Epithelial cell of esophagus (primary cell): Measurements from ENCODE around the gene SUMO3.

Experiments used
- DNase-seq: peaks from one replicate; pipeline ENCODE4 v3.0.0; 2010; ENCODE audit warnings: low read depth
- H3K4me3 ChIP-seq: 2 replicates; pipeline ENCODE4 v1.5.1; 2011; ENCODE audit warnings: mild to moderate bottlenecking, low read length, control low read depth
- TF ChIP-seq, protein P1 (sequence below): IDR thresholded peaks from 2 replicates; pipeline ENCODE4 v1.5.1; 2011; ENCODE audit warnings: low read depth, mild to moderate bottlenecking, low read length, control low read depth, inconsistent platforms; ENCODE audit not compliant: insufficient read depth; ENCODE audit errors: missing control alignments

Gene SUMO3

DNA sequence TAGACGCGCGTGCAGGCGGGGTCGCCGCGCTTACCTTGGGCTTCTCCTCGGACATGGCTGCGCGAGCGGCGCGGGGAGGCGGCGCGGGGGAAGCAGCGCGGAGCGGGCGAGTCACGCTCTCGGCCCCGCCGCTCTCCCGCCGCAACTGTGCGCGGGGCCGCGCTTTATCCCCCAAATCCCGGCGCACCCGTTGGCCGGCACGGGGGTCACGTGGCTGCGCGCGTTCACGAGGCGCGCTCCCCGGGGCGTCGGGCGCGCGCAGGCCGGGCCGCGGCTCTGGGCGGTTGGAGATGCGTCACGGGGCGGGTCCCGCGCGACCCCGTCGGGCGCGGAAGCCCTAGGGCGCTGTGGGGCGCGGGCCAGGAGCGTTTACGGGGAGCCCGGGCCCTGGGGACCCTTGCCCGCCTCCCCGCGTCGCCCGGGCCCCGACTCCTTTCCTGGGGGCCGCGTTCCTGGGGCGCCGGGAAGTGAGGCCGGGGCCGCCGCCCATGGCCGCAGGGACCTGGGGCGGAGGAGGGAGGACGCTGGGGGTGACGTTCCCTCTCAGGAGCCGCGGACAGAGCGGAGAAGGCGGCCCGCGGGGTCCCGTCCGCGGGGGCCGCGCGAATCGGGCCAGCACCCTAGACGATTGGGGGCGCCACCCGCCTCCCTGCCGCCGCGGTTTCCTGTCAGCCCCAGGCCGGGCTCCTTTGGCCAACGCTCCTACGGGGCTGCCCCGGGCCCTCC lies at the start of gene SUMO3:
Gene SUMO3 (minus strand): TSS at position 149 of the 726 bp plus-strand sequence. CDS start 94 bp downstream, at position 55.
- TF ChIP-seq, protein P1, sequence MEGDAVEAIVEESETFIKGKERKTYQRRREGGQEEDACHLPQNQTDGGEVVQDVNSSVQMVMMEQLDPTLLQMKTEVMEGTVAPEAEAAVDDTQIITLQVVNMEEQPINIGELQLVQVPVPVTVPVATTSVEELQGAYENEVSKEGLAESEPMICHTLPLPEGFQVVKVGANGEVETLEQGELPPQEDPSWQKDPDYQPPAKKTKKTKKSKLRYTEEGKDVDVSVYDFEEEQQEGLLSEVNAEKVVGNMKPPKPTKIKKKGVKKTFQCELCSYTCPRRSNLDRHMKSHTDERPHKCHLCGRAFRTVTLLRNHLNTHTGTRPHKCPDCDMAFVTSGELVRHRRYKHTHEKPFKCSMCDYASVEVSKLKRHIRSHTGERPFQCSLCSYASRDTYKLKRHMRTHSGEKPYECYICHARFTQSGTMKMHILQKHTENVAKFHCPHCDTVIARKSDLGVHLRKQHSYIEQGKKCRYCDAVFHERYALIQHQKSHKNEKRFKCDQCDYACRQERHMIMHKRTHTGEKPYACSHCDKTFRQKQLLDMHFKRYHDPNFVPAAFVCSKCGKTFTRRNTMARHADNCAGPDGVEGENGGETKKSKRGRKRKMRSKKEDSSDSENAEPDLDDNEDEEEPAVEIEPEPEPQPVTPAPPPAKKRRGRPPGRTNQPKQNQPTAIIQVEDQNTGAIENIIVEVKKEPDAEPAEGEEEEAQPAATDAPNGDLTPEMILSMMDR = no peak
- H3K4me3 ChIP-seq = peak within 1 kb of the TSS; percentile 66
- peak; percentile 78 for DNase-seq

DNA sequence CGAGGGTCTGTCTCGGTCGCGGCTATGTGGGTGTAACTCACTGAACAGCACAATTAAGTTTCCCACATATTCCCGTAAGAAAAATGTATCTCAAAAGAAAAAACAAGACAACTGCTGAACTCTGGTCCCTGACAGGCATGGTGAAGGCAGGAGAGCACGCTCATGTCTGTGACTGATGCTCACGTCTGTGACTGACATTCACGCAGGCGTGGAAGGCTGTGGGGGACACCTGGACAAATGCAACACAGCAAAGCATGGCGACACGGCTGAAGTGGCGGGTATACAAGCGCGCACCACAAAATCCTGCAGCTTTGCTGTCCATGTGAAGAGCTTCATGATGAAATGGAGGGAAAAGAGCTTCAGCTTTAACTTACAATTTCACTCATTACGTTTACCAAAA lies 49.6 kb upstream of the SUMO3 start:
- H3K4me3 ChIP-seq = no peak overlapping the region
- TF ChIP-seq, protein P1 = no peak
- DNase-seq = no peak

DNA sequence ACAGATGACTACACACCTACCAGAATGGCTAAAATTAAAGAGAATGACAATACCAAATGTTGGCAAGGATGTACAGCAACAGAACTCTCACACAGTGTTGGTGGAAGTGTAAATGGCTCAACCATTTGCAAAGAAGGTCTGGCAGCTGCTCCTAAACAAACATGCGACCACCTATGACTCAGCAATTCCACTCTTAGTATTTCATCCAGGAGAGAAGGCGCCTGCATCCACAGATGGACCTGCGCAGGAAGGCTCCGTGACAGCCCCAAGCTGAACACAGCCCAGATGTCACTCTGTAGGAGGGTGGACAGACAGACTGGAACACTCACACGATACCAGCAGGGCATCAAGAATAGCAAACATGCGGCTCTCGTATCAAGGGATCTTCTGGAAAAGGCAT lies 48.9 kb upstream of the SUMO3 start:
- no peak for DNase-seq
- H3K4me3 ChIP-seq = no peak overlapping the region
- TF ChIP-seq, protein P1 = no peak

DNA sequence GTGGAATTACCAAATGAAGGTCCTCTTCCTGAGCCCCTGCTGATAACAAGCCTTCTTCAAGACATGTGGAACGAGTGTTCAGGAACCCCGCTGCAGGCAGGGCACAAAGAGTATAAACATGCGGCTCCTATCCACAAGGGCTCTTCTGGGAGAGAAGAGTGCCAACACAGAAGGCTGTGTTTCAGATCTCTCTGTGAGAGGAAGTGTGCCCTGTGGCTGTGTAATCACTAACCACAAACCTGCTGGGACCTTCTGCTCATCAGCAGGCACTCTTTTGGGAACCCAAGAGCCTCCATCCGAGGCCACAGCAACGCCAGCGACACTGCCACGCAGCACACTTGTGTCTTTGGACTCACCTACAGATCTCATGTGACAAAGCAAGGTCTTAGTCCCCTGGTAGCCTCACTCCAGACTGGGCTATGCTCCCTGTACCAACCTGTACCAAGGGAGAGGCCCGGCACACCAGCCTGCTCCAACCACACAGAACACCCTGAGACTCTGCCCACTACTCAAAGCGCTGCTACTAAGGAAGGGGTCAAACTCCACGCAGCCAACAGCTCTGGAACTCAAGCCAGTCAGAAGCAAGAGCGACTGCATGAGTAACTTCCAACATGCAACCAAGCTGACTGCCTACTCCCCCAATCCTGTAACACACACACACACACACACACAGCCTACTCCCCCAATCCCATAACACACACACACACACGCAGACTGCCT lies 47.9 kb upstream of the SUMO3 start:
- DNase-seq = no peak
- TF ChIP-seq, protein P1 = no peak
- H3K4me3 ChIP-seq = no peak overlapping the region

DNA sequence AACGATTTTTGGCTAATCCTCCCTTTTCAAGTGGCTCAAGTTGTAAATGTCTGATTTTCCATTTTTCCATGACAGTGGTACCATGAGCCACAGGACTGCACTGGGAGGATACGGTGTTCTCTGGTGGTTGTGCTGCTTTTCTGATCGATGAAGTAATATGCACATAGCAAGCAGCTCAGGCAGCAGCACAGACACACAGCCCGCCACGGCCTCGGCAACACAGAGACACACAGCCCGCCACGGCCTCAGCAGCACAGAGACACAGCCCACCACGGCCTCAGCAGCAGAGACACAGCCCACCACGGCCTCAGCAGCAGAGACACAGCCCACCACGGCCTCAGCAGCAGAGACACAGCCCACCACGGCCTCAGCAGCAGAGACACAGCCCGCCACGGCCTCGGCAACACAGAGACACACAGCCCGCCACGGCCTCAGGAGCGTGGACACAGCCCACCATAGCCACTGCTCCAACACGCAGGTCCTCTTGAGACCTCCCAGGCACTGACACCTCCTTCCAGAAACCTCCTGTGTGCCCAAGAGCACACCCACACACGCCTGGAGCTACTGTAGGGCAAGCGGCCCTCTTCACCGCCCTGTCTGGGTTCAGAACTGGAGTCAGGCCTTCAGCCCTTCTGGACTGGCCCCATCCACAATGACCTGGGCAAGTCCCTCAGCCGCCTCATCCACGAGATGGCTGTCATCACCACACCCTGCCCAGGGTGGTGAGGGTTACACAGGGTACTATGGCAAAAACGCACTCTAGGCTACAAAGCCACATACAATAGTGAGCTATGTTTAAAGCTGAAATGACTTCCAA lies 45.2 kb upstream of the SUMO3 start:
- H3K4me3 ChIP-seq = no peak overlapping the region
- TF ChIP-seq, protein P1 = no peak
- DNase-seq = no peak

DNA sequence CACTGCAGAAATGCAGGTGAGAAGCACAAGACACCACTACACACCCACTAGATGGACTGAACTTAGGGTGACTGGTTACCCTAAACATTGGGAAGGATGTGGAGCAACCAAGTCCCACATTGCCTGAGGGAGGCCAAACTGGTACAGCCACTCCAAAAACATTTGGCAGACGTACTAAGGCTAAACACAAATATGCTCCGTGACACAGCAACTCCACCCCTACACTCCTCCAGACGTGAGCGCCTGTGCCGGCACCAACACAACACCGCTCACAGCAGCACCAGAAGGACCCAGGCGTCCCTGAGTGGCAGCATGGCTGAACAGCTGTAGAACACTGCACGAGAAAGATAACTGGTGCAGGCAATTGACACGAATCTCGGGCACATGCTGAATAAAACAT lies 40.9 kb upstream of the SUMO3 start:
- TF ChIP-seq, protein P1 = no peak
- peak; percentile 77 for DNase-seq
- H3K4me3 ChIP-seq = no peak overlapping the region
